K562 (cell line): Measurements from ENCODE around the gene CEMIP2. TPM values are rescaled to one million over a fixed set of nuclear protein-coding genes. Genes with fewer than 3 reads are reported as not detected.

ENCODE experiments used
- ATAC-seq: fragments of 200-7000 bp; cut with Tn5 transposase; 3 replicates; pipeline ENCODE4 v1.9.1; 2020; ENCODE audit warnings: moderate library complexity
- BruUV-seq: library from RNA; stranded (reverse); fragments of 400-500 nt; replicated peaks from 2 replicates; lab custom pipeline; 2021; lab: Mats Ljungman, UMichigan
- CTCF ChIA-PET: fragments of 300-600 bp; formaldehyde crosslinking; extraction: SDS; loops from one replicate; lab custom pipeline; 2021; ENCODE audit warnings: low intra/inter-chr PET ratio; lab: Yijun Ruan, JAX
- POLR2A ChIA-PET: fragments of 300-600, 350-650 bp; sonication (Branson Sonifier 250); formaldehyde crosslinking; extraction: SDS; loops from one replicate; lab custom pipeline; 2021; ENCODE audit warnings: antibody characterized with exemption, inconsistent platforms; lab: Yijun Ruan, JAX
- DNase-seq, 4 experiments: peaks; one replicate each; pipeline versions ENCODE4 v3.0.0 to v3.0.0-alpha.2; 2011 to 2018; ENCODE audit warnings: low spot score in 3 of 4, mixed read lengths in 3 of 4; ENCODE audit errors: extremely low read depth in 1 of 4
- FAIRE-seq: peaks from 2 replicates; lab custom pipeline; 2011; peaks lifted over from hg19 to GRCh38; lab: Jason Lieb, UNC
- H2AFZ ChIP-seq: 2 replicates; pipeline ENCODE4 v1.6.0; 2011; ENCODE audit warnings: low read depth, low read length, control low read depth, inconsistent platforms
- H3K27ac ChIP-seq: fragments of 200-600 bp; 3 replicates; pipeline ENCODE4 v1.8.0; 2011; ENCODE audit warnings: low read depth, mild to moderate bottlenecking, control low read depth, inconsistent platforms, low read length, moderate library complexity, mixed read lengths; ENCODE audit errors: extremely low read depth
- H3K27me3 ChIP-seq, 2 experiments: fragments of 300-600 bp in 1 of 2; 2 replicates in 1 of 2; 3 replicates in 1 of 2; pipeline versions ENCODE4 v1.6.0 to v1.8.0; 2011; ENCODE audit warnings: inconsistent platforms in 2 of 2, low read length in 2 of 2, mild to moderate bottlenecking in 1 of 2, mixed read lengths in 1 of 2, moderate library complexity in 1 of 2; ENCODE audit not compliant: control insufficient read depth in 2 of 2, insufficient read depth in 2 of 2
- H3K36me3 ChIP-seq: fragments of 300-600 bp; 3 replicates; pipeline ENCODE4 v1.8.0; 2011; ENCODE audit warnings: mild to moderate bottlenecking, low read length, inconsistent platforms; ENCODE audit not compliant: control insufficient read depth, insufficient read depth
- H3K4me1 ChIP-seq, 2 experiments: fragments of 200-600 bp in 1 of 2; replicated peaks in 1 of 2; 2 replicates in 1 of 2; 3 replicates in 1 of 2; pipeline versions ENCODE4 v1.5.1 to v1.8.0; 2011; ENCODE audit warnings: inconsistent platforms in 2 of 2, low read length in 2 of 2, mild to moderate bottlenecking in 1 of 2, mixed read lengths in 1 of 2, moderate library complexity in 1 of 2; ENCODE audit not compliant: control insufficient read depth in 2 of 2, insufficient read depth in 2 of 2
- H3K4me2 ChIP-seq: 2 replicates; pipeline ENCODE4 v1.6.1; 2011; ENCODE audit warnings: low read length, control low read depth, inconsistent platforms, mixed read lengths; ENCODE audit not compliant: insufficient read depth
- H3K4me3 ChIP-seq: fragments of 200-600 bp; sonication (generic), shearing (Covaris generic); 2 replicates; pipeline ENCODE4 v1.5.1; 2016; ENCODE audit warnings: control low read depth, inconsistent platforms
- H3K79me2 ChIP-seq: fragments of 200-600 bp; 3 replicates; pipeline ENCODE4 v1.8.0; 2011; ENCODE audit warnings: low read length, inconsistent platforms; ENCODE audit not compliant: control insufficient read depth, insufficient read depth
- H3K9ac ChIP-seq, 2 experiments: 2 replicates each; pipeline versions ENCODE4 v1.6.0 to v1.6.1; 2011; ENCODE audit warnings: low read depth in 2 of 2, low read length in 2 of 2, control low read depth in 1 of 2, inconsistent platforms in 1 of 2, mild to moderate bottlenecking in 1 of 2, mixed read lengths in 1 of 2; ENCODE audit not compliant: insufficient read depth in 1 of 2
- H3K9me1 ChIP-seq: one replicate; pipeline ENCODE4 v1.6.0; 2011; ENCODE audit warnings: inconsistent platforms, mild to moderate bottlenecking, low read length, moderate library complexity; ENCODE audit not compliant: control insufficient read depth, insufficient read depth
- H3K9me3 ChIP-seq: replicated peaks from 2 replicates; pipeline ENCODE4 v1.5.1; 2011; ENCODE audit warnings: low read depth, low read length, inconsistent platforms; ENCODE audit not compliant: control insufficient read depth, insufficient read depth
- H4K20me1 ChIP-seq: replicated peaks from 2 replicates; pipeline ENCODE4 v1.6.1; 2011; ENCODE audit warnings: low read length, inconsistent platforms, mixed read lengths; ENCODE audit not compliant: control insufficient read depth, insufficient read depth
- C11orf30 ChIP-seq: fragments of 450-650 bp; IDR thresholded peaks from 2 replicates; pipeline ENCODE4 v1.6.1; 2016; ENCODE audit warnings: low read depth, mild to moderate bottlenecking
- ETV6 ChIP-seq, 3 experiments: fragments of 150-350 bp in 1 of 3; sonication (generic) in 1 of 3; formaldehyde crosslinking in 1 of 3; IDR thresholded peaks; 2 replicates each; pipeline versions ENCODE4 v1.6.1 to v1.8.0; 2014 to 2022; ENCODE audit warnings: borderline replicate concordance in 2 of 3, low read depth in 2 of 3, antibody characterized with exemption in 1 of 3, low read length in 1 of 3, mild to moderate bottlenecking in 1 of 3, missing genetic modification reagents in 1 of 3
- GTF3C2 ChIP-seq: IDR thresholded peaks from 3 replicates; pipeline ENCODE4 v1.6.1; 2011; ENCODE audit warnings: borderline replicate concordance, mild to moderate bottlenecking, moderate library complexity; ENCODE audit not compliant: insufficient read length; ENCODE audit errors: extremely low read depth
- KDM4B ChIP-seq, 2 experiments: fragments of 450-650 bp in 1 of 2; sonication (generic) in 1 of 2; IDR thresholded peaks; 2 replicates each; pipeline ENCODE4 v1.6.1; 2016 to 2017; ENCODE audit warnings: borderline replicate concordance in 2 of 2, antibody characterized with exemption in 1 of 2, low read depth in 1 of 2, mild to moderate bottlenecking in 1 of 2
- NR4A1 ChIP-seq, 2 experiments: fragments of 250-450 bp in 1 of 2; fragments of 450-650 bp in 1 of 2; sonication (Bioruptor Pico) in 1 of 2; IDR thresholded peaks; 2 replicates each; pipeline versions ENCODE4 v1.4.0 to v1.6.1; 2016 to 2020; ENCODE audit warnings: mild to moderate bottlenecking in 2 of 2, missing compliant biosample characterization in 1 of 2, missing genetic modification characterization in 1 of 2, moderate library complexity in 1 of 2
- ZNF140 ChIP-seq: fragments of 250-450 bp; sonication (Bioruptor Pico); IDR thresholded peaks from 2 replicates; pipeline ENCODE4 v1.8.0; 2021; ENCODE audit warnings: moderate library complexity, mild to moderate bottlenecking, inconsistent platforms
- WGBS: fragments of 100-300 bp; shearing (Covaris generic); methylation state at CpG from one replicate; pipeline ENCODE4 v1.1.6; 2016; ENCODE audit warnings: low coverage, mixed read lengths; ENCODE audit not compliant: insufficient coverage; ENCODE audit errors: missing lambda C conversion rate; 5-methylcytosine and 5-hydroxymethylcytosine counted together
- in situ Hi-C: fragments of 300-500 bp; cut with MboI; formaldehyde crosslinking; loops from 4 replicates; pipeline ENCODE4 v1.15.0; 2018; ENCODE audit warnings: inconsistent platforms, mixed read lengths
- intact Hi-C: fragments of 100-400 bp; cut with micrococcal nuclease; formaldehyde crosslinking; loops from 2 replicates; pipeline ENCODE4 v1.14.2; 2022
- polyA plus RNA-seq, 8 experiments: library from polyadenylated mRNA; depleted of rRNA in 4 of 8; stranded (reverse) in 5 of 8; unstranded in 3 of 8; fragments of >200 nt; fragmentation: Nextera tagmentation in 2 of 8; fragmentation: Illumina TruSeq in 1 of 8; extraction: Ambion mirVana in 2 of 8; extraction: Trizol in 1 of 8; gene quantifications; 2 replicates each; pipeline versions ENCODE4 v1.2.1 to v1.2.3, GENCODE V29; 2011 to 2014; ENCODE audit warnings: inconsistent platforms in 1 of 8, missing spikeins in 1 of 8
- total RNA-seq, 7 experiments: library from RNA; depleted of rRNA in 6 of 7; stranded (reverse); fragments of >200 nt in 6 of 7; fragmentation: Illumina TruSeq in 2 of 7; extraction: Trizol in 2 of 7; gene quantifications; 2 replicates each; pipeline versions ENCODE4 v1.2.1 to v1.2.3, GENCODE V29; 2011 to 2021; ENCODE audit warnings: low replicate concordance in 1 of 7

Gene CEMIP2
- total and polyA plus RNA-seq, 9 of the 15 experiments (the other 6 are each of a cell fraction or from before 2014, with no cell fraction given) = 5.4 to 29.9 (median 14.2) TPM

- no peaks in the 10 kb centered on the region for H3K27me3 ChIP-seq
- intact Hi-C loops = no loop called here
- no peak overlapping the region for H2AFZ ChIP-seq
- H3K9me1 ChIP-seq = no peaks in the 10 kb centered on the region
- 50% methylated on average over 6 of the region's 6 CpGs for WGBS
- BruUV-seq = no TSS peak
- H3K9ac ChIP-seq = no peak overlapping the region
- H4K20me1 ChIP-seq = no peaks in the 10 kb centered on the region
- POLR2A ChIA-PET = interaction anchor here (1.5 kb wide), 1 partner anchor 8 kb away, joined by 4 read pairs; no protein-coding TSS in a partner anchor
- no peak for DNase-seq
- no peak for FAIRE-seq
- ATAC-seq = no peak
- H3K4me1 ChIP-seq = no peaks in the 10 kb centered on the region
- in situ Hi-C loops = no loop called here
- no peaks in the 10 kb centered on the region for H3K36me3 ChIP-seq
- no peak overlapping the region for H3K27ac ChIP-seq
- H3K4me2 ChIP-seq = no peak overlapping the region
- CTCF ChIA-PET = no interaction called here
- no peaks in the 10 kb centered on the region for H3K9me3 ChIP-seq
- H3K79me2 ChIP-seq = no peaks in the 10 kb centered on the region
- no peak overlapping the region for H3K4me3 ChIP-seq
- TF ChIP-seq KDM4B (IDR thresholded peaks at IDR 0.05; ENCODE audit: borderline replicate concordance in 2 of 2, low read depth in 1 of 2) = no peak
- TF ChIP-seq ETV6 (IDR thresholded peaks at IDR 0.05; ENCODE audit: borderline replicate concordance in 1 of 2, low read depth in 2 of 2, low read length in 1 of 2) = no peak
- no peak for TF ChIP-seq ETV6 (CRISPR knock-in tag; IDR thresholded peaks at IDR 0.05; ENCODE audit: borderline replicate concordance)
- TF ChIP-seq GTF3C2 = no peak
- no peak for TF ChIP-seq ZNF140 (CRISPR knock-in tag)
- TF ChIP-seq C11orf30 = no peak
- TF ChIP-seq NR4A1 (CRISPR knock-in tag; IDR thresholded peaks at IDR 0.05) = no peak
- no peak for TF ChIP-seq NR4A1 (tag; IDR thresholded peaks at IDR 0.05)
Measured at GRCh38 chr9:71655141-71655540, 113.2 kb downstream of the CEMIP2 start.
